Fibroblast of peridontal ligament (primary cell): ENCODE measurements around the gene PODNL1.

Experiments
- DNase-seq: peaks from one replicate; pipeline ENCODE4 v3.0.0-alpha.2; 2010; ENCODE audit errors: extremely low read depth

PODNL1 gene

DNA sequence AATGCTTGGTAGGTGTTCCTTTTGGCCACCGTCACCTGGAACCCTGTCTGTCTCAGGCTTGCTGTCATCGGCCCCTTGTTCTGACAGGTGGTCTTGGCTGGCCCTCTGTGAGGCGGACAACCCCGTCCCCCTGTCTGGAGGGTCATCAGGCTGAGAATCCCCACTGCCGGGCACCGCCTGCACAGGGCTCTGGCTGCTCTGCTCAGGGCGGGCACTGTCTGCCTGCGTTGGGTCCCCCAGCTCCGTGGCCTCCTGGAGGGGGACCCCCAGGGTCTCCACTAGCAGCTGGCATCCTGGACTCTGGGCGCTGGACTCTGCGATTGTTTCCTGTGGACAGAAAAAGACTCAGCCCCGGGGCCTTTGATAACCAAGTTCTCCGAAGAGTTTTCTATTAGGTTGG, 48.1 kb downstream of the PODNL1 start:
- DNase-seq = no peak

DNA sequence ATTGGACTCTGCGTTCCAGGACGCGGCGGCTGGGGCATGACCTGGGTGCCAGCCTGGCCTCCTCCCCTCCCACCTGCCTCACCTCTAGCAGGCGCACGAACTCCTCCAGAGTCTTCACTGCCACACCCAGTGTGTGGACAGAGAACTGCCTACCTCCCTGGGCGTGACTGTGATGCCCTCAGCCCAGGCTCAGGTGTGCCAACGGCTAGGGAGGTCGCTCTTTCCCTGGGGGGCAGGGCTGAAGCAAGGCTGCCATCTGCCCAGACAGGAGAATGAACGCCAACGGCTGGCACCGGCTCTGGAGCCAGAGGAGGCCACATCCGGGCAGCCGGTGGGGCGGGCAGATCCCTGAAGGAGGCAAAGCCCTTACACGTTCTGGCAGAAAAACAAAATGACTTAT, 49.9 kb downstream of the PODNL1 start:
- no peak for DNase-seq

DNA sequence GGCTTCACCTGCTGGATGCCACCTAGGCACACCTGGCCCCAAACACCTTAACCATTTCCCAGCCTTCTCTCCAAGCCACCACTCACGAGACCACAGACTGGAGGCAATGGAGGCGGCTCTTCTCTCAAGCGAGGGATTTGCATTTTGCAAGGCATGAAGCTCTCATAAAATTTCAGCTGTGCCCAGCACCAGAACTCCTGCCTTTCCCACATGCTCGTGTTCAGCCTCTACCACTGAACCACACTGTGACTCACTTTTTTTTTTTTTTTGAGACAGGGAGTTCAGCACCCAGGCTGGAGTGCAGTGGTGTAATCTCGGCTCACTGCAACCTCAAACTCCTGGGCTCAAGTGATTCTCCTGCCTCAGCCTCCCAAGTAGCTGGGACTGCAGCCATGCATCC, 50.7 kb downstream of the PODNL1 start:
- peak; percentile 45 for DNase-seq

DNA sequence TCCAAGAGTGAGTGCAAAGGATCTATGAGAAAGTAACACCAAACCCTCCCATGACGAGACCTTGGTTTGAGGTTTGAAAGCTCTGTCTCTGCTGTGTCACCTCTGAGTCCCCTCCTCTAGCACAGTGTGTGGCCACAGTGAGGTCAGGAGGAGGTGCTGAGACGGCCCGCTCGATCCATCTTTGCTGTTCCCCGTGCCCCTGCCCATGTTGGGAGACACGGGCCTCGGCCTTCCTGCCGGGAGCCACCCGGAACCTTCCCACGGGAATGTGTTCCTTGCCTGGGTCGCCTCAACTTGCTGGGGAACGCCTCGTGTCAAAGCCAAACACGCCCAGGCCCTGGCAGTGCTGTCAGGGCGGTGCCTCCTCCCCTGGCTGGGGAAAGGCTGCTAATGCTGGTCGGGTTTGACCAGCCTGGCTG, 51.2 kb downstream of the PODNL1 start:
- DNase-seq = no peak

DNA sequence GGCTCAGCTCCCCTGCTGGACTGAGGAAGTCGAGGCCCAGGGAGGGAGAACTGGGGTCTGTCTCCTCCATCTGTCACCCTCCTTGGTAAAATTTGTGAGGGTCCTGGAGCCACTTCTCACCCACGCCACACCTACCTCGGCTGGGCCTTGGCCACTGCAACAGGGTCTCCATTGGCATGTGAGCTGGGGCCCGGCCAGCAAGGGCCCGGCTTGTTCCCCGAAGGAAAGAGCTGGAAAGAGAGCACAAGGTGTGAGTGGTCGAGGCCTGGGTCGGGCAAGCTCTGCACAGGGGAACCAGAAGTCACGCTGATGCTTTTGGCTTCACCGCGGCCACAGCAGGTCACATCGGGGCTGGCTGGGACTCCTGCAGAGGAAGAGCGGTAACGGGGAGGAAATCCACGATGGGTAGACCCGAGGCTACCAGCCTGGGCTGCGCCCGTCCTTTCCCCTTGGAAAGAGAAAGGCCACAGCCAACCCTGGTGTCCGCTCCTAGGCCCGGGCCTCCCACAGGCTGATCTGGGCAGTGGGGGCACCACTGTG, 52.3 kb downstream of the PODNL1 start:
- no peak for DNase-seq

DNA sequence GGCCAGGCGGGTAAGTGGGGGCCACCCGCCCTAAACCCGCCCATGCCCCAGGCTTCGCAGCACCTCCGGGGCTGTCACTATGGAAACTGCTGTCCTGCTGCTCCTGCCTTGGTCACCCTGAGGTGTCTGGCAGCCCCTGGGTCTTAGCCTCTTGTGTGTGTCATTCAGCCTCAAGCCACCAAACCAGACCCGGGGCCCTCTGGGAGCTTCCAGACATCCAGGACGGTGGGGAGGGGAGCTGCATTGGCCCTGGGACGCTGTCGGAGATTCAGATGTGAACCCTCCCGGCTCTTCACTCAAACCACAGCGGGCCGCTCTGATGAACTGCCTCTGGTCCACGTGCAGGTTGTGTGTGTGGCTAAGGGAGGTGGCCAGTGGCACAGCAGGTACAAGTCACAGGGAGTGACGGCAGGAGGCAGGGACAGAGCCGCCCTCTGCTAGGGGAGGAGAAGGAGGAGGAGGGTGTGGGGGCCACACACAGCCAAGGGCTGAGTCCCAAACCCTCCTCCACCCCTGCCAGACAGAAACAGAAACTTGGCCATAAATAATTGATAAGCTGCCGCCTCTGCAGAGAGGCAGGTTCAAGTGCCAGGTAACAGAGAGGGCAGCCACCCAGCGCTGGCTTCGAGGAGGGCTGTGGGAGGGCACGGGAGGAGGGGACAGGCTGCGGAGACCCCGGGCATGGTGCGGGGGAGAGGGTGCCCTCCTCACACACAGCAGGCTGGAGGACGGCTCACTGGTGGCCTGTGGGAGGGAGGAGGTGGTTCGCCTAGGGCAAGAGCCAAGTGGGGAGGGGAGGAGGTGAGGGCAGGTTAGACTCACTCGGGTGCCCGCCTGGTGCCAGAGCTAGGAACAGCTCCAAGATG, 53.3 kb downstream of the PODNL1 start:
- no peak for DNase-seq

DNA sequence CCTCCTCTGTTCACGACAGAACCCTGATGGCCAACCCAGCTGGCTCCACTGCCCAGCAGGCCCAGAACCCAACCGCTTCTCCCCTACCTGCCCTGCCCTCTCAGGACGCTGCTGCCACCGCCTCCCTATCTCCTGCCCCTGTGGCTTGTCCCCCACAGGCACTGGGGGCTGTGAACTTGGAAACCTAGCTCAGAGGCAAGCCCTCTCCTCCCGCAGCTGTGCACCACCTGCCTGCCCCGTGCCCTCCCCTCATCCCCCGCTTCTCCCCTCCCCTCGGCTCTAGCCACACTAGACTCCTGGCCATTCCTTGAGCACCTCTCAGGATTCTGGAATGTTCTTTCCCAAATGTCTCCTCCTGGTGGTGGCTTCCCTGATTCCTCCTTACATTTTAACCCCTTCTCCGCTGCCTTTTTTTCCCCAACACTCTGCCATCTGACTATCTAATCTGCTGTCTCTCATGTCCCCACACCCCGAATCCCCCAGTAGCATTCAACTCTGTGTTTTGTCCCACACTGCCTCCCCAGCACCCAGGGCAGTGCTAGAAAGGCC, 54.6 kb downstream of the PODNL1 start:
- DNase-seq = no peak

DNA sequence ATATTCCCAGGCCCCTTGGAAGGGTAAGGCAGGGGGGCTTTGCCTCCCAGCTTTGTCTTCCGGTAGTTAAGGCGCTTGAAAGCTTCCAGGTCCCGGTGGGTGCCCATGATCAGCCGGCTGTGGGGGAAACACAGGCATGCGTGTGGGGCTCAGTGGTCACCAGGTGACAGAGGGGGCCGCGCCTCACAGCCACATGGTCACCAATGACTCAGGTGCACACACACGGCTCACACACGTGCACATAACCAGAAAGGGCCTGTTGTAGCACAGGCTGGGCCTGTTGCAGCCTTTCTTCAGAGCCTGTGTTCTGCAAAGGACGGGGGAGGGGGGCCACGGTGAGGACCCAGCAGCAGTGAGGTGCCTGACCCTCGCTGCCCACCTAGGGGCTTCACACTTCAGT, 55.4 kb downstream of the PODNL1 start:
- DNase-seq = no peak

DNA sequence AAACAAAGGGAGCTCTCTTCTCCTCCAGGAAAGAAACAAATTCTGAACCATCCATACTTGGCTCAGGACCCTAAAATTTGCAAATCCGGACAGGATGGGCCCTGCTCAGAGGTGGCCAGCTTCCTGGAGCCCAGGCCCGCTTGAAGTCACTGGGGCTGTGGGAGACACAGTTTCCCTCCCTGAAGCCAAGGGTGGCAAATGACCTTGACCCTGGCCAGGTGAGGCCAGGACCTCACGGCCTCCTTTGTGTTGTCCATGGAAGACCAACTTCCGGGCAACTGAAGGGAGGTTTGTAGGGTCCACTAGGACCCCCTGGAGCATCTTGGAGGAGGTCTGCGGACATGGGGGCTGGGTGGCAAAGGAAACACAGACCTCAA, 55.8 kb downstream of the PODNL1 start:
- DNase-seq = no peak

DNA sequence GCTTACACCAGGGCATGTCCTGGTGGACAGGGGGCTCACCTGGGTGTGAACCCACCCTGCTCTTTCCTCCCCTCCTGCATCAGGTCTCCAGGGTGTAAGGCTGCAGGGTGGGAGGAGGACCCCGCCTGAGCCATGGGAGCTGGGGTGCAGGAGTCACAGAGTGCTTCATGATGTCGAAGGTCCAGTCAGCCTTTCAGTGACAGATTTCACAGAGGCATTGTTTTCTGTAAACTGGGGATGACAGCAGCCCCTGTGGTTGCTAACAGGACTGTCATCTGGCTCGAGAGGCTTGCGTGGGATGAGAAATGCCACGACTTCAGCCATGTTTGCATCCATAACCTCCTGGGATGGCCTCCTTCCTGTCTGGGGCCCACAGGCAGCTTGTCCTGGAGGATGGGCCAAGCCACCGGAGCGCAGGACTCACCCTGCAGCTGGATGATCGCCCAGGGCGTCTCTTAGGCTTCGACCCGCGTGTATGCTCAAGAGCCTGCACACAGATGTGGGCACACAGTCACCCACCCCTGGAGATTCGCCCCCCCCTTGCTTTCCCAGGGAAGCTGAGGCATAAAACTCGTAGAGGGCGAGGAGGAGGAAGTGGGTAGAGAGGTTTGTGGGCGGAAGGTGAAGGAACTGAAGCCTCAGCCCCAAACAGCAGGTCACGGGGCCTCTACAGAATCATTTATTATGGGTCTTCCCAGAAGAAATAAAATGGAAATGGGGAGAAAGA, 56.4 kb downstream of the PODNL1 start:
- peak; percentile 37 for DNase-seq

DNA sequence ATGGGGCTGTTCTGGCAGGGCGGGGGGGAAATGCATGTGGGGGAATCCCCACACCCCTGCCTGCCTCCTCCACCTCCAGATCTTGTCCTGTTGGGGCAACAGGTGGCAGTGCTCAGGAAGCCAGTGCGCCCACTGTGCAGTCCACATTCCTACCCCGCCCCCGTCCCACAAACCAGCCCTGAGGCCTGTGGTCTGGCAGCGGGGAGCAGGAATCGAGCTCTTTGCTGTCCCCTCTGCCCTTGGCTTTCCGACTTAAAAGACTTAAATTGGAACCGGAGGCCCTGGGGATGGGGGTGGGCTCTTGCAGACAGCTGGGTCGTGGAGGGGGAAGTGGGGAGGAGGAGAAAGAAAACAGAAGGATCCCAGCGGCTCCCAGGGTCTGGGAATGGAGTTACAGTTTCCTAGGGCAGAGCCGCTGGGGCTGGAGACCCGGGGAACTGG, 56.9 kb downstream of the PODNL1 start:
- no peak for DNase-seq
